Thoracic aorta (tissue), 2 donors: ENCODE results near the gene TMEM88. TPM values are rescaled to one million over a fixed set of nuclear protein-coding genes. Genes with fewer than 3 reads are reported as not detected.

Experiments used
- ATAC-seq: fragments of 150-250 bp; one replicate; pipeline ENCODE4 v1.8.0; 2017; ENCODE audit warnings: low read depth; ENCODE audit not compliant: insufficient number of reproducible peaks, low FRiP score
- DNase-seq: peaks from one replicate; pipeline ENCODE4 v3.0.0-alpha.2; 2020; ENCODE audit warnings: low spot score
- H3K27ac ChIP-seq, 2 donors: fragments of 200-600 bp; sonication (generic); 1 replicate in 1 of 2; 2 replicates in 1 of 2; pipeline ENCODE4 v1.5.1; 2016; ENCODE audit warnings: mild to moderate bottlenecking in 2 of 2, moderate library complexity in 2 of 2
- H3K27me3 ChIP-seq: fragments of 200-600 bp; sonication (generic); replicated peaks from 2 replicates; pipeline ENCODE4 v1.6.0; 2016; ENCODE audit warnings: mild to moderate bottlenecking; ENCODE audit not compliant: insufficient read depth
- H3K36me3 ChIP-seq: fragments of 200-600 bp; sonication (generic); one replicate; pipeline ENCODE4 v1.5.1; 2016
- H3K4me1 ChIP-seq, 2 donors: fragments of 200-600 bp; sonication (generic); 1 replicate in 1 of 2; 2 replicates in 1 of 2; pipeline versions ENCODE4 v1.5.1 to v1.6.0; 2016; ENCODE audit warnings: low read depth in 2 of 2, mild to moderate bottlenecking in 1 of 2; ENCODE audit not compliant: control insufficient read depth in 1 of 2
- H3K4me3 ChIP-seq: fragments of 200-600 bp; sonication (generic); 2 replicates; pipeline ENCODE4 v1.5.1; 2016; ENCODE audit warnings: mild to moderate bottlenecking
- H3K9me3 ChIP-seq: fragments of 200-600 bp; sonication (generic); 2 replicates; pipeline ENCODE4 v1.5.1; 2016
- total RNA-seq, 2 donors: library from RNA; depleted of rRNA; stranded (reverse); fragments of >200 nt; gene quantifications; one replicate each; pipeline versions ENCODE4 v1.1.0 to v1.2.3, GENCODE V29; 2016
- TF ChIP-seq, protein P1 (sequence below): fragments of 200-600 bp; sonication (generic); IDR thresholded peaks from one replicate; pipeline ENCODE4 v1.5.1; 2019; ENCODE audit warnings: antibody characterized with exemption

Gene TMEM88
- total RNA-seq, 2 donors from 2014 or later = 4.1 to 21.9 TPM

- H3K27me3 ChIP-seq = no peaks in the 10 kb centered on the region
- H3K27ac ChIP-seq = no peak overlapping the region
- H3K9me3 ChIP-seq = no peaks in the 10 kb centered on the region
- TF ChIP-seq, protein P1, sequence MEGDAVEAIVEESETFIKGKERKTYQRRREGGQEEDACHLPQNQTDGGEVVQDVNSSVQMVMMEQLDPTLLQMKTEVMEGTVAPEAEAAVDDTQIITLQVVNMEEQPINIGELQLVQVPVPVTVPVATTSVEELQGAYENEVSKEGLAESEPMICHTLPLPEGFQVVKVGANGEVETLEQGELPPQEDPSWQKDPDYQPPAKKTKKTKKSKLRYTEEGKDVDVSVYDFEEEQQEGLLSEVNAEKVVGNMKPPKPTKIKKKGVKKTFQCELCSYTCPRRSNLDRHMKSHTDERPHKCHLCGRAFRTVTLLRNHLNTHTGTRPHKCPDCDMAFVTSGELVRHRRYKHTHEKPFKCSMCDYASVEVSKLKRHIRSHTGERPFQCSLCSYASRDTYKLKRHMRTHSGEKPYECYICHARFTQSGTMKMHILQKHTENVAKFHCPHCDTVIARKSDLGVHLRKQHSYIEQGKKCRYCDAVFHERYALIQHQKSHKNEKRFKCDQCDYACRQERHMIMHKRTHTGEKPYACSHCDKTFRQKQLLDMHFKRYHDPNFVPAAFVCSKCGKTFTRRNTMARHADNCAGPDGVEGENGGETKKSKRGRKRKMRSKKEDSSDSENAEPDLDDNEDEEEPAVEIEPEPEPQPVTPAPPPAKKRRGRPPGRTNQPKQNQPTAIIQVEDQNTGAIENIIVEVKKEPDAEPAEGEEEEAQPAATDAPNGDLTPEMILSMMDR = no peak
- no peaks in the 10 kb centered on the region for H3K36me3 ChIP-seq
- DNase-seq (no peak), ATAC-seq (no peak)
- H3K4me1 ChIP-seq = peaks cover 21 to 35% of the 10 kb centered on the region in 2 donors
- H3K4me3 ChIP-seq = no peak overlapping the region
These were observed 15.0 kb upstream of the TMEM88 start for GRCh38 chr17:7839876-7840261.

GRCh38 chr17:7840441-7840840 lies 14.4 kb upstream of the TMEM88 start:
- no peaks in the 10 kb centered on the region for H3K9me3 ChIP-seq
- H3K27ac ChIP-seq = peak overlapping the region; percentile 98 to 99
- no peak overlapping the region for H3K4me3 ChIP-seq
- H3K4me1 ChIP-seq = peaks cover 25 to 41% of the 10 kb centered on the region in 2 donors
- DNase-seq (no peak), ATAC-seq (no peak)
- no peaks in the 10 kb centered on the region for H3K27me3 ChIP-seq
- no peaks in the 10 kb centered on the region for H3K36me3 ChIP-seq
- TF ChIP-seq, protein P1 = no peak

DNA sequence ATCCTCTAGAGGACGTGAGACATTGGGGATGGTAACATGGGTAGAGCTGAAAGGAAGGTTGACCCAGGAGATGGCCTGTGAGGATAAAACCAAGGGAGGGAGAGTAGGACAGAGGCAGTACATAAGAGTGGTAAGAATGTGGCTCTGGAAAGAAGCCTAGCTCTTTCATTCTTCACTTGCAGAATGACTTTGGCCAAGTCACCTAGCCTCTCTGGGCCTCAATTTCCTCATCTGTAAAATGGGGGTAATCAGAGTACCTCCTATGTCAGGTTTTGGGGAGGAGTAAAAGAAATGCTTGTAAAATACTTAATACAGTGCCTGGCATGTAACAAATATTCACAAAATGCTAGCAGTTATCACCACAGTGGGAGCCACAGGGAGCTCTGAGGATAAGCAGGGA lies 14.0 kb upstream of the TMEM88 start:
- no peaks in the 10 kb centered on the region for H3K36me3 ChIP-seq
- H3K27ac ChIP-seq = peak overlapping the region; percentile 98 to 99

DNA sequence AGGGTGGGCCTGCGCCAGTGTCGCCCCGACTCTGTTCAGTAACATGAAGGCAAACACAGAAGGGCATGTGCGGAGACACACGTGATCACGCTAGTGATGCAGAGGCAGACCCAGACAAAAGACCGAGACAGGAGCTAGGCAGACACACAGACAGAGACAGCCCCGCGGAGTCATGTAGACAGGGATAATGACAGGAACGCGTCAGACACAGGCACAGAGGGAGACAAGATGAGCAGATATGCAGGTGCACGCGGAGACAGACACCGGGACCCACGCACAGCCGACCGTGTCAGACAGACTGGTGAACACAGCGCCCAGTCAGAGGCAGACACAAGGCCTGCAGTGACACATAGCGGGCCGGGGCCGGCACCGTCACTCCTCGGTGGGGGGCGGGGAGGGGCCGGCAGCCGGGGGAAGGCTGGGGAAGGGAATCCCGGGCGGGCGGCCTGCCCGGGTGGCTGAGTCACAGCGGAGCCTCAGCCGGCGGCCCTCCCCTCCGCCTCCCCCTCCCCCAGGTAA lies 13.4 kb upstream of the TMEM88 start:
- peak overlapping the region; percentile 98 to 99 for H3K27ac ChIP-seq
- H3K4me1 ChIP-seq = peaks cover 26 to 40% of the 10 kb centered on the region in 2 donors
- H3K27me3 ChIP-seq = no peaks in the 10 kb centered on the region
- DNase-seq (peak; percentile 85), ATAC-seq (peak; percentile 13)
- TF ChIP-seq, protein P1 = peak; percentile 14
- H3K36me3 ChIP-seq = peaks cover 6% of the 10 kb centered on the region
- no peaks in the 10 kb centered on the region for H3K9me3 ChIP-seq
- peak overlapping the region; percentile 86 for H3K4me3 ChIP-seq

More for the DNA sequence above, 14.0 kb upstream of the TMEM88 start:
- Histone ChIP-seq H3K4me3 (peak overlapping the region; percentile 86), H3K9me3 (no peaks in the 10 kb centered on the region), H3K4me1 (peaks cover 28 to 44% of the 10 kb centered on the region in 2 donors), H3K27me3 (no peaks in the 10 kb centered on the region)
- TF ChIP-seq, protein P1 = no peak
- no peak for DNase-seq
- ATAC-seq = no peak

DNA sequence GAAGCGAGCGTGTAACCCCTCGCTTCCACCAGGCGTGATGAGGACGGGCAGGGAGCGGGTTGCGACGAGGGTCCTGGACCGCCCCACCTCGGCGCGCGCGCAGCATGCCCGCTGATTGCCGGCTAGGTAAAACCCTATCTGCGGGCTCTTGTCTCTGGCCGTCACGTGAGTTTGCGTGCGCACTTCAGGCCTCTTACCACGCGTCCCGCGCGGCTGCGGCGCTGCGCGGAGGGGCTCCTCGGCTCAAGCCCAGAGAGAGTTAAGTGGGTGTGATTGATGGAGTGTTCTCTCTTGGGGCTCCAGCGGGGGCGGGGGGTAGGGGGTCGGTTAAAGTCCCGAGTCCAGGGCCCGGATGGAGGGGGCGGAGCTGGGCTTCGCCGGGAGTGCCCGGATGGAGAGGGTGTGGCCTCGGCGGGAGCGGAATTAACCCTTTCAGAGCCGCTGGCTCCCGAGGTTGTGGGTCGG lies 12.9 kb upstream of the TMEM88 start:
- Histone ChIP-seq H3K4me1 (peaks cover 21 to 35% of the 10 kb centered on the region in 2 donors), H3K36me3 (peaks cover 9% of the 10 kb centered on the region), H3K27ac (peak overlapping the region; percentile 98 to 99), H3K4me3 (peak overlapping the region; percentile 86), H3K9me3 (no peaks in the 10 kb centered on the region), H3K27me3 (no peaks in the 10 kb centered on the region)
- ATAC-seq = peak; percentile 54
- DNase-seq = no peak
- TF ChIP-seq, protein P1 = peak; percentile 2
